IPS-18a (cell line): Measurements from ENCODE around the gene SLC39A13.

ENCODE experiments used
- H3K27ac ChIP-seq: one replicate; pipeline ENCODE4 v1.5.1; 2013; ENCODE audit warnings: low read length
- H3K27me3 ChIP-seq: one replicate; pipeline ENCODE4 v1.6.1; 2013; ENCODE audit warnings: mild to moderate bottlenecking, low read length; ENCODE audit not compliant: control insufficient read depth, insufficient read depth
- H3K36me3 ChIP-seq: one replicate; pipeline ENCODE4 v1.6.1; 2013; ENCODE audit warnings: low read depth, low read length; ENCODE audit not compliant: control insufficient read depth
- H3K4me1 ChIP-seq: one replicate; pipeline ENCODE4 v1.6.1; 2013; ENCODE audit warnings: low read depth, low read length; ENCODE audit not compliant: control insufficient read depth
- H3K4me3 ChIP-seq: one replicate; pipeline ENCODE4 v1.5.1; 2013; ENCODE audit warnings: low read length
- H3K9ac ChIP-seq: one replicate; pipeline ENCODE4 v1.6.1; 2013; ENCODE audit warnings: mild to moderate bottlenecking, low read length, moderate library complexity
- H3K9me3 ChIP-seq: one replicate; pipeline ENCODE4 v1.6.1; 2013; ENCODE audit warnings: low read depth, low read length; ENCODE audit not compliant: control insufficient read depth

Gene SLC39A13

GRCh38 chr11:47394322-47395222 is 13.8 kb upstream of the SLC39A13 start:
- Histone ChIP-seq H3K27ac (no peak overlapping the region), H3K4me1 (no peaks in the 10 kb centered on the region), H3K9ac (no peak overlapping the region), H3K4me3 (no peak overlapping the region), H3K9me3 (no peaks in the 10 kb centered on the region), H3K36me3 (no peaks in the 10 kb centered on the region), H3K27me3 (no peaks in the 10 kb centered on the region)

GRCh38 chr11:47395223-47396048 is 13.0 kb upstream of the SLC39A13 start:
- no peak overlapping the region for H3K27ac ChIP-seq
- no peak overlapping the region for H3K4me3 ChIP-seq
- peaks cover 1% of the 10 kb centered on the region for H3K4me1 ChIP-seq
- no peaks in the 10 kb centered on the region for H3K27me3 ChIP-seq
- no peak overlapping the region for H3K9ac ChIP-seq
- H3K36me3 ChIP-seq = no peaks in the 10 kb centered on the region
- no peaks in the 10 kb centered on the region for H3K9me3 ChIP-seq

- H3K27me3 ChIP-seq = no peaks in the 10 kb centered on the region
- no peak overlapping the region for H3K27ac ChIP-seq
- H3K4me3 ChIP-seq = no peak overlapping the region
- H3K9ac ChIP-seq = no peak overlapping the region
- no peaks in the 10 kb centered on the region for H3K9me3 ChIP-seq
- H3K4me1 ChIP-seq = peaks cover 7% of the 10 kb centered on the region
- H3K36me3 ChIP-seq = no peaks in the 10 kb centered on the region
These were observed 12.4 kb upstream of the SLC39A13 start for GRCh38 chr11:47396049-47396320.

GRCh38 chr11:47398011-47398410 is 10.4 kb upstream of the SLC39A13 start:
- Histone ChIP-seq H3K36me3 (no peaks in the 10 kb centered on the region), H3K27ac (no peak overlapping the region), H3K9me3 (no peaks in the 10 kb centered on the region), H3K9ac (no peak overlapping the region), H3K4me3 (no peak overlapping the region), H3K4me1 (peaks cover 14% of the 10 kb centered on the region), H3K27me3 (no peaks in the 10 kb centered on the region)

GRCh38 chr11:47398551-47398950 is 9.8 kb upstream of the SLC39A13 start:
- Histone ChIP-seq H3K9me3 (no peaks in the 10 kb centered on the region), H3K27ac (no peak overlapping the region), H3K9ac (no peak overlapping the region), H3K27me3 (no peaks in the 10 kb centered on the region), H3K4me1 (peaks cover 14% of the 10 kb centered on the region), H3K36me3 (no peaks in the 10 kb centered on the region), H3K4me3 (no peak overlapping the region)

GRCh38 chr11:47399860-47400767 is 8.3 kb upstream of the SLC39A13 start:
- Histone ChIP-seq H3K4me3 (peak overlapping the region; percentile 64), H3K9ac (peak overlapping the region; percentile 53), H3K9me3 (no peaks in the 10 kb centered on the region), H3K36me3 (no peaks in the 10 kb centered on the region), H3K27me3 (no peaks in the 10 kb centered on the region), H3K4me1 (peaks cover 14% of the 10 kb centered on the region), H3K27ac (peak overlapping the region; percentile 92)

- H3K4me1 ChIP-seq = peaks cover 14% of the 10 kb centered on the region
- peak overlapping the region; percentile 53 for H3K9ac ChIP-seq
- H3K27ac ChIP-seq = peak overlapping the region; percentile 92
- no peaks in the 10 kb centered on the region for H3K27me3 ChIP-seq
- H3K4me3 ChIP-seq = peak overlapping the region; percentile 64
- H3K9me3 ChIP-seq = no peaks in the 10 kb centered on the region
- H3K36me3 ChIP-seq = no peaks in the 10 kb centered on the region
These were observed 7.6 kb upstream of the SLC39A13 start for GRCh38 chr11:47400768-47401279.

- Histone ChIP-seq H3K27ac (no peak overlapping the region), H3K9me3 (no peaks in the 10 kb centered on the region), H3K36me3 (no peaks in the 10 kb centered on the region), H3K4me3 (no peak overlapping the region), H3K9ac (no peak overlapping the region), H3K27me3 (no peaks in the 10 kb centered on the region), H3K4me1 (peaks cover 23% of the 10 kb centered on the region)
These were observed 5.3 kb upstream of the SLC39A13 start for GRCh38 chr11:47403135-47403534.

GRCh38 chr11:47403571-47403970 is 4.8 kb upstream of the SLC39A13 start:
- no peaks in the 10 kb centered on the region for H3K27me3 ChIP-seq
- peaks cover 23% of the 10 kb centered on the region for H3K4me1 ChIP-seq
- no peaks in the 10 kb centered on the region for H3K9me3 ChIP-seq
- H3K36me3 ChIP-seq = no peaks in the 10 kb centered on the region
- H3K4me3 ChIP-seq = no peak overlapping the region
- no peak overlapping the region for H3K27ac ChIP-seq
- H3K9ac ChIP-seq = no peak overlapping the region

GRCh38 chr11:47406896-47407745 is 1.3 kb upstream of the SLC39A13 start:
- no peaks in the 10 kb centered on the region for H3K27me3 ChIP-seq
- peak overlapping the region; percentile 55 for H3K9ac ChIP-seq
- H3K4me3 ChIP-seq = peak overlapping the region; percentile 66
- H3K4me1 ChIP-seq = peaks cover 10% of the 10 kb centered on the region
- no peaks in the 10 kb centered on the region for H3K36me3 ChIP-seq
- no peaks in the 10 kb centered on the region for H3K9me3 ChIP-seq
- peak overlapping the region; percentile 11 for H3K27ac ChIP-seq
